Mammary epithelial cell (primary cell): ENCODE results near the gene C1orf174.

ENCODE experiments used
- EZH2 ChIP-seq: IDR thresholded peaks from 2 replicates; pipeline ENCODE4 v1.6.1; 2012; ENCODE audit warnings: low read length, inconsistent platforms, borderline replicate concordance
- TF ChIP-seq, protein P1 (sequence below), 2 donors: IDR thresholded peaks in 1 of 2; conservative IDR thresholded peaks in 1 of 2; 2 replicates each; pipeline ENCODE4 v1.5.1; 2011 to 2012; ENCODE audit warnings: inconsistent platforms in 2 of 2, low read length in 2 of 2, mild to moderate bottlenecking in 2 of 2, control low read depth in 1 of 2, low read depth in 1 of 2; ENCODE audit not compliant: insufficient read depth in 1 of 2; ENCODE audit errors: extremely low read depth in 1 of 2

DNA sequence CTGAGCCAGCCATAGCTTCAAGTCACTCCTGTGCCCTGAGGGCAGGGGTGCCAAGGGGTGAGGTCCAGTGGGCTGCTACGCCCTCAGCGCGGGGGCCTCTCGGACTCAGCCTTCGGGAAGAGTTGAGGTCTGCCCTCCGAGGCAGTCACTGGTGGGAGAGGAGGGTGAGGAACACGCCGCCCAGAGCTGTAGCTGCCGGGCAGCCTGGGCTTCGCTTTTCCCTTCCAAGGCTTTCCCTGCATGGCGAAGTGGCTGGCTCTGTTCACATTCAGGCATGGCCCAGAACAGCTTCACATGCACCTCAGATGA is 43.0 kb upstream of the C1orf174 start:
- TF ChIP-seq, protein P1, sequence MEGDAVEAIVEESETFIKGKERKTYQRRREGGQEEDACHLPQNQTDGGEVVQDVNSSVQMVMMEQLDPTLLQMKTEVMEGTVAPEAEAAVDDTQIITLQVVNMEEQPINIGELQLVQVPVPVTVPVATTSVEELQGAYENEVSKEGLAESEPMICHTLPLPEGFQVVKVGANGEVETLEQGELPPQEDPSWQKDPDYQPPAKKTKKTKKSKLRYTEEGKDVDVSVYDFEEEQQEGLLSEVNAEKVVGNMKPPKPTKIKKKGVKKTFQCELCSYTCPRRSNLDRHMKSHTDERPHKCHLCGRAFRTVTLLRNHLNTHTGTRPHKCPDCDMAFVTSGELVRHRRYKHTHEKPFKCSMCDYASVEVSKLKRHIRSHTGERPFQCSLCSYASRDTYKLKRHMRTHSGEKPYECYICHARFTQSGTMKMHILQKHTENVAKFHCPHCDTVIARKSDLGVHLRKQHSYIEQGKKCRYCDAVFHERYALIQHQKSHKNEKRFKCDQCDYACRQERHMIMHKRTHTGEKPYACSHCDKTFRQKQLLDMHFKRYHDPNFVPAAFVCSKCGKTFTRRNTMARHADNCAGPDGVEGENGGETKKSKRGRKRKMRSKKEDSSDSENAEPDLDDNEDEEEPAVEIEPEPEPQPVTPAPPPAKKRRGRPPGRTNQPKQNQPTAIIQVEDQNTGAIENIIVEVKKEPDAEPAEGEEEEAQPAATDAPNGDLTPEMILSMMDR (conservative IDR thresholded peaks at IDR 0.05 in 1 of 2, IDR thresholded peaks at IDR 0.05 in 1 of 2; ENCODE audit: extremely low read depth in 1 of 2, insufficient read depth in 1 of 2, low read depth in 1 of 2, low read length in 2 of 2) = no peak
- no peak for TF ChIP-seq EZH2
